GM12874 (cell line): Measurements from ENCODE around the gene AFDN.

Experiments used
- CTCF ChIP-seq: IDR thresholded peaks from 2 replicates; pipeline ENCODE4 v1.5.1; 2011; ENCODE audit warnings: low read depth, mild to moderate bottlenecking, control low read depth, low read length, moderate library complexity; ENCODE audit not compliant: insufficient read depth

AFDN gene

DNA sequence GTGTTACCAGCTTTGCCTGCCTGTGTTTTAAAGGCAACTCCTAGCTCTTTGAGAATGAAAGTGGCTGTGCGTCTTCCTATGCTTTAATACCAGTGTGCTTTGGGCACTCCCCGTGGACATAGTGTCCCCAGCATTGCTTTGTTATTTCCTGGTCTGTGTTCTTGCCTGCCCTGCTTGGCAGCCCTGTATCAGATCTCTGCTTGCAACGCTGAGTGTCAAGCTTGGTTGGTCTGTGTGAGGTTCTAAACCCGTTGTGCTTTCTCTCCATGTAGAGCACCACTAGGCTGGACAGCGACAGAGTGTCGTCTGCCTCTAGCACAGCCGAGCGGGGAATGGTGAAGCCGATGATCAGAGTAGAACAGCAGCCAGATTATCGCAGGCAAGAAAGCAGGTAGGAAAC is 80.2 kb downstream of the AFDN start:
- TF ChIP-seq CTCF = no peak

DNA sequence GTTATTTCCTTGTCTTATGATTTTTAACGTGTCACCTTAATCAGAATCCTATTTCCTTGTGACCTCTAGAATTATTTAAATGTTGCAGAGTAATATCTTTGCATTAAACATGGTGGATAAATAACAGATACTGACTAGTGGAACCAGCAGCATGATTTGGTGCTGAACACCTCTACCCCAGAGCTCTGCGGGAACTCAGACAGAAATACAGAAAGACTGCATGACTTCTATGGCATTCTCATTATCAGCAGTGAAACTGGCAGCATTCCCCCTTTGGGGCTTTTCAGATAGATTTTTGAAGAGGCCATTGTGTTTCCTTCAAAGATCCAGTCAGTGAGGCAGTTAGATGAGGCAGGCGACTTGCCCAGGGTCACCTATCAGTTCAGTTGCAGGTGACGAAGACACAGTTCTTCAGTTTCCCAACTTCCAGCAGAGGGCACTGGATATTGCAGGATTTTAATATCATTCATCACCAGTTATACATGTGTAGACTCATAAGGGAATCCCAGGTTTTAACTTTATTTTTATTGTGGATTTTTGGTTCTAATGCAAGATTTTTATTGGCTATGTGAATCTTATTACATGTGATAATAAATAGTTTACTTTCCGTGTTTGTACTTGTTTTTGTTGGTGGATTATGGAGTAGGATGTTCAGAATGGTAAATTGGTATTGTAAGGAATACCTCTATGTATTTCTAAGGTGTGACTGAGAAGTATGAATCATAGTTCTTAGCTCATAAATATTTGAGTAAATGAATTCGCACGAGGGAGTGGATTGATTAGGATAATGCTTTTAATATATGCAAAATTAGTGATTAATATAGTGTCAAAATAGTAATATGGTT is 81.3 kb downstream of the AFDN start:
- no peak for TF ChIP-seq CTCF

DNA sequence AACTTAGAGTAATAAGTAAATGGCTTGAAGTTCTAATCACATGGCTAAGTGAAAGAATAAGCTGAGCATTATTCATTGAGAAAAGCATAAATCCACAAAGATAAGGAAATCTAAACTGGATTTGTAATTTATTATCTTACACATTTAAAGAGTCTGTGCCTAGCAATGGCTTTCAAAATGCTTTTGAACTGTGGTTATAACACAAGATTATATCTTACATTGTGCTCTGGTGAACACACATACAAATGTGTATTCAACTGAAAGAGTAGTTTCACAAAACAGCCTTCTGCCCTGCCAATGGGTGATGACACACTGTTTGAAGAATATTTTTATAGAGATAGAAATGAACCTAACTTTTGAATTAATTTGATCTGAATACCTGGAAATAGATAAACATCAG is 83.3 kb downstream of the AFDN start:
- TF ChIP-seq CTCF = no peak

DNA sequence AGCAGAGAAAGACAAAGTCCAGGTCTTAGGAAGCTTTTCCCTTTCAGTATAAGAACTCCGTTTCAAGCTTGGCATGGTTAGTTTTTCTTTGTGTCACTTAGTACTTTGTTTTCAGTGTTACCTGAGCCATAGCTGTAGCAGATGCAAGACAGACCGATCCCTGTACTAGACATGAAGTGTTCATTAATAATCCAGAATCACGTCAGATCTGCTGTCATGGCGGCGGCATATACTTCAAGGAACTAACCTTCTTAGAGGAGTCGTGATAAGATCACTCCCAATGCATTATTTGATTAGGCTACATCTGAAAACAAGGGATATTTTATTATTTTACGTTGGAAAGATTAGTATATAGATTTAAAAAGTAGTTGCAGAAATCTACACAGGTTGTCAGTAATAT is 83.9 kb downstream of the AFDN start:
- TF ChIP-seq CTCF = no peak

- no peak for TF ChIP-seq CTCF
These were observed 85.8 kb downstream of the AFDN start for GRCh38 chr6:167912494-167912893.

DNA sequence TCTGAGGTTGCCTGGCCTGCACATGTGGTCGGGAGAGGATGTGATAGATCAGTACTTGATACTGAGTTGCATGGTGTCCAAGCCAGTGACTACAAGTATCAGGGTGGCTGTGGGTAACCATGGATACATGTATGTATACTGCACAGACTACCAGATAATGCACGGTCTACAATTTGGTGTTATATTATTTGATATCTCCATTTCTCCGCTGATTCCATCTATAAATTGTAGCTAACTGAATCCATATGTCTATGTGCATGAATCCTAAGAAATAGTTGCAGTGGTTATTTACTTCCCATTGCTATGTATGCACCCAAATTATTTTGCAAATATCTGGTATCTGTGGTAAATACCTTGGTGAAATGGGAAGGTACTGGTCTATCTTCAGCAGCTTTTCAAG is 87.0 kb downstream of the AFDN start:
- TF ChIP-seq CTCF = no peak

DNA sequence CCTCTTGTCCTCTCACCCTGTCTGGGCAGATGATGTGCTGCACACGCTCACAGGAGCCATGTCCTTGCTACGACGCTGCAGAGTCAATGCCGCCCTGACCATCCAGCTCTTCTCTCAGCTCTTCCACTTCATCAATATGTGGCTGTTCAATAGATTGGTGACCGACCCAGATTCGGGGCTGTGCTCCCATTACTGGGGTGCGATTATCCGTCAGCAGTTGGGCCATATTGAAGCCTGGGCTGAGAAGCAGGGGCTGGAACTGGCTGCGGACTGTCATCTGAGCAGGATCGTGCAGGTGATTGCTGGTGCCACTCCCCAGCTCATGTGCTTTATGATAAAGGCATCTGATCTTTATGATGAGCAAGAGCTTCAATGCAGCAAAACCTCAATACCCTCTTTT is 88.4 kb downstream of the AFDN start:
- TF ChIP-seq CTCF = no peak
